HG03342 (cell line): Measurements from ENCODE around the gene CBX8.

Experiments used
- ATAC-seq: cut with Tn5 transposase; IDR thresholded peaks from one replicate; pipeline ENCODE4 v1.9.1; 2021; ENCODE audit warnings: mild to moderate bottlenecking, moderate library complexity; ENCODE audit not compliant: unreplicated experiment

Gene CBX8

DNA sequence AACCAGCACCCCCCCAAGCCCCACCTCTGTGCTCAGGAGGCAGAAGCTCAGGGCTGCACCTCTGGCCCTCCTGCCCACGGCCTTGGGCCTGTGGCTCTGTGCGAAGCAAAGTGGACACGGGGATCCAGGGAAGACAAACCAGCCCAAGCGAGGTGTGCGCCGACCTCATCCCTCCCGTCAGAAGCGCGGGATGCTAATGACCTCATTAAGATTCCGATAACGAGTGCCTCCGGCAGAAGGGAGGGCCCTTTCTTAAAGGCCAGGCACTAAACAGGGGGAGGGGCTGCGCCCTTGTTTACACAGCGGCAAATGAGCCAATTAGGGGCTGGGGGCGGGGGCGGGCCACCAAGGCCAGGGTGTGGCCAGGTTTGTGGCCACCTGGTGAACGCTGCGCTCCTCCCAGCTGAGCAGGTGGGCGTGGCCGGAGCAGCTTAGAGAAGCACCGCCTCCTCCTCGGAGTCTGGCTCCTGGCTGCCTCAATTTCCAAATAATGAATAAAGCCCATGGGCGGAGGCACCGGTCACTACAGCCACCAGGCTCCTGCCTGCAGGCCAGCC lies 39.2 kb upstream of the CBX8 start:
- no peak for ATAC-seq

DNA sequence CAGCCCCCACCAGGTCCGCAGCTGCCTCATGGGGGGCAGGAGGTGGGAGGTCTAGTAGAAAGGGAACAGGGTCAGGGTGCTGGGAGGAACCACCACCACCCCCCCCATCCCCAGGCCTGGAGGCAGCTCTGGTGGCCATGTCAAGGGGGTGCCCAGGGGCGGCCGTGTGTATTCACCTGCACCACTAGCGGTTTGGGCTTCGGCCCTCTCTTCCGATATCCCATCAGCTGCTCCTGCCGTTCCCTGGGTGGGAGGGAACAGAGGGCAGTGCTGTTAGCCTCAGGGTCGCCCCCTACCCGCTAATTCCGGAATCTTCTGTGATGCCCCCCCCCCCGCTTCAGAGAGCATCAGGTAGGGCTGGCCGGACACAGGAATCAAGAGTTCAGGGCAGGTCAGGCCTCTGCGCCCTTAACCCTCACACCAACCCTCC lies 38.6 kb upstream of the CBX8 start:
- no peak for ATAC-seq

DNA sequence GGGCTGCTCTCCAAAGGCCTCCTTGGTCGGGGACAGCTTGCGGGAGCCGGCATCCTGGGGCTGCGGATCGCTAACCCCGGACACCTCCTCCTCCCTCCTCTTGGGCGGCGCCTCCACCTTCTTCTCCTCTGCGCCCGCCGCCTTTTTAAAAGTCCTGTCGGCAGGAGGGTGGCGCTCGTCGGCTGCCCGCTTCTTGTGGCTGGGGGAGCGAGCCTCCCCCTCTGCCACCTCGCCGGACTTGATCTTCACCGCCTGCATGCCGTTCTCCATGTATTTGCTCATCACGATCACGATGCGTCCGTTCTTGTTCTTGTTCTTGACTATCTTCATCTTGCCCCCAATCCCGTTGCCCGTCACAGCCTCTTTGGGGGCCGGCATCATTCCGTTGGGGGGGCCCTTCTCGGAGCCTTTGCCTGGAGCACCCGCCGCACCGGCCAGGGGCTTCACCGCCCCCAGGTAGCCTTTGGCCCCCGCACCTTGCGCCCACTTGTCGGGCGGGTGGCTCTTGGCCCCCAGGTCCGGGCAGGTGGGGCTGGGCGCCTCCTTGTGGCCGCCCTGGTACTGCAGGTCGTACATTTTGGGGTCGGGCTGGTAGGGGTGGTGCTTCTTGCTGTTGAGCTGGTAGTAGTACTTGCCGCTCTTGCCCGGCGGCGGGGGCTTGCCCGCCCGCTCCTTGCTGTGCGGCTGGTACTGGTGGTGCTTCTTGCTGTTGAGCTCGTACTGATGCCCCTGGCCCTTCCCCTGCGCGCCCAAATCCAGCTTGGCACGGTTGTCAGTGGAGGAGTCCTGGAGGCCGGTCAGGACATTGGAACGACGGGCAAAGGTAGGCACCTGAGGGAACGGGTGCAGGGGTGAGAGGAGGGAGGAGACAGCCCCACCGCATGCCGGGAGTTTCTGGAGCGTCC lies 37.9 kb upstream of the CBX8 start:
- no peak for ATAC-seq

DNA sequence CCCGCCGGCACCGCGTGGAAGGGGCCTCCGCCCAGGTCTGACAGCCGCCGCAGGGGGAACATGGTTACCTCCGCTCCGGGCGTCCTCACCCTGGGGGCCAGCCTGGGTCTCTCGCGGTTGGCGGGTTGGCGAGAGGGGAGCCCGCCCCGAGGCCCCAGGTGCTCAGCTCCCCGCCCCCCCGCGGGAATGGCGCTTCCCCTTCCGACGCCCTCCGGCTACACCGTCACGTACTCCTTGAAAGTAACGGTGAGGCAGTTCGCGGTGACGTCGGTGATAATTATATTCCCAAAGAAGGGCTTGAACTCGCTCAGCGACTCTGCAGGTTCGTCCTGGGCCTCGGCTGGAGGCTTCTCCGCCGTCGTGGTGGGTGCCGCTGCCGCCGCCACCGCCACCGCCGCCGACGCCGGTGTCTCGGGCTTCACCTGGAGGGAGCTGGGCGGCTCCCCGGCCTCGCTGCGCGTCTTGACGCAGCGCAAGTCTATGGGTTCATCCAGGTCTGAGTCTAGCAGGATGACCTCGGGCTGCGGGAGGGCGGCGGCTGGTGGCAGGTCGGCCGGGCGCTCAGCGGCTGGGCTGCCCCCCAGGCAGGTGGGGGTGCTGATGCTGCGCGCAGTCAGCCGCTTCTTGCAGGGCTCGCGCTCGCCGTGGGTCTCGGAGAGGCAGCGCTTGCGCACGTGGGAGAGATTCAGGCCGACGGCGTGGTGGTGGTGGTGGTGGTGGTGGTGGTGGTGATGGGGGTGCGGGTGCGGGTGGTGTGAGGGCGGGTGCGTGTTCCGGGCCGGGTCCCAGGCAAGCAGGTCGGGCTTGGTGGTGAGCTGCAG lies 37.1 kb upstream of the CBX8 start:
- no peak for ATAC-seq

DNA sequence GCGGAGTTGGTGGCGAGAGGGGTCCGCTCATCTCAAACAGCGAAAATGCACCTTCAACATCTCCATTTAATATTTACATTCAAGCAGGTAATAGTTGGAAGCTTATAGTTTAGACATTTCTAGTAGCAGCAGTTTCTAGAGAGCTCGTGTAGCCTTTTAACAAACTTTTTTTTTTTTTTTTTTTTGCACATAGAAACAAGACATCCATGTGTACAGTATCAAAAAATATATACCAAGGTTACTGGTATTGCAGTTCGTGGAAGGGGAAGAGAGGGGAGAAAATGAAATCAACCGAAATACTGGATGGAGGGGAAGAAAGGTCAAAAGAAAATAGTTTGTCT lies 36.2 kb upstream of the CBX8 start:
- ATAC-seq = no peak

DNA sequence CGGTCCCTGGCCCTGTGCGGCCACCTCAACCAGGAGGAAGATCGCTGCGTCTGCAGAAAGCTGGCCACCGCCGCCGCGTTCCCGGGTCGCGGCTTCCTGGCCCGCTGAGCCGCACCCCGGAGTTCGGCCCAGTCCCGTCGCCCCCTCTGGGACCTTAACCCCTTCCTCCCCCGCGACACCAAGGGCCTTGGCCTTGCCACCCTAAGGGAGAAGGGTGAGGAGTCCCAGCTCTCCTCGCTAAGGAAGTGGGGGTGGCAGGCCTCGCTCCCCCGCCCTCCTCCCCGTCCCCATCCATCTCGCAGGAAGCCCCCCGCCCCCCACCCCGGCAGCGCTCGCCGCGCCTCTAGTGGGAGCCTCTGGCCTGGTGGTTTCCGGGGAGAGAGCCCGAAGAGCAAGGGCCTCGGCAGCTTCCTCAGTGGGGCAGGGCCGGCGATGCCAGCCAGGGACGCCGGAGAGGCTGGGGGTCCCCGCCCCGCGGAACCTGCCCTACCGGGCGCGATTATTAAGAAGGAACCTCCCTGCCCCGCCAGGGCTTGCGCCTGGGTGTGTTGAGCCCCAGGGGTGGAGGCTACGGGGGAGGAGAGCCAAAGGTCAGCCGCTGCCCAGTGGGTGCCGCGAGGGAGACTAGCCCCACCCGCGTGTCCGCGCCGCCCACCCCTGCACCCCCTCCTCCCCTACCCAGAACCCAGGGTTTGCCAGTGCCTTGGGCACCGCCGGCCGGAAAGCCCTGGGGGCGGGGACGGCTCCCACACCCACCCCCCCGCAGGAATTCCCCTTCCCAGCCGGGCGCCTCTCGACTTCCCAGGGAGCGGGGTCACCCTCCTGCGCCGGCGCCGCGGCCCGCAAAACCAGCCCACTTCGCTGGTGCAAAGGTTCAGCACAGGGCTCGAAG lies 35.6 kb upstream of the CBX8 start:
- no peak for ATAC-seq

DNA sequence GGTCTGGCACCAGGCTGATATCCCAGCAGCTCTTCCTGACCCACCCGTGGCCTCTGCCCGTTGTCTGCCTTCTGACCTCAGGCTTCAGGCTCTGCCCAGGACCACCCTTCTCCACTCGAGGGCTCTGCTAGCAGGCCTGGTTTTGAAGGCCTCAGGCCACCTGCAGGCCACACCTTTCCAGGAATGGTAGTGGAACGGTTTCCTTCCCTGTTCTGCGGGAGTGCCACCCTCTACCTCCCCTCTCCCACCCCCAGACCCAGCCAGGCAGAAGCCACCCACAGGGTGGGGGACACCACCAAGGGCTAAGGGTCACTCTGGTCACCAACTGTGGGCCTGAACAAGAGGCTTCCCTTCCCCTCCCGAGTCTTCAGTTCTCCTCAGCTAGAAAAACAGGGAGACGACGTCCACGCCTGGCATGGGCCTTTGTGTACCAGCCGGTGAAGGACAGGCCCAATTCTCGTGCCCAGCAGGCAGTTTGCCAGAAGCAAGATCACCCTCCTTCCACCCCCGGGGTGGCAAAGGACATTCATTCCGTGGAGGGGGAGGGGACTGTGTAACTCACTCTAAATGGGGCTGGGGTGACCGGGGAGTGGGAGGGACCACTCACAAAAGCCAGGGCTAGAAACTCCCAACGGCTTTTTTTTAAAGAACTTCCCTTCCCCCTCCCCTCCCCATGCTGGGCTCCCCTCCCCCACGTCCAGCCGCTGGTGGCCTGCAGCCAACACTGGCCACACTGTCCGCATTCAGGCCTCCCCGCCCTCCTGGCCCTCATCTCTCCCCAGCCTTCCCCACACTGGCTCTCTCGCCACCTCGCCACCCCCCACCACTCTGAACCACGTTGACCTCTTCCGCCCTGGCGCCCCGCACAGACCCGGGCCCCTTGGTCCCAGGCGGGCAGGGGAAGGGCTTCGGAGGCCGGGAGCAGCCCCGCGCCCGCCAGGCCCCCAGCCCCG lies 34.7 kb upstream of the CBX8 start:
- ATAC-seq = no peak

DNA sequence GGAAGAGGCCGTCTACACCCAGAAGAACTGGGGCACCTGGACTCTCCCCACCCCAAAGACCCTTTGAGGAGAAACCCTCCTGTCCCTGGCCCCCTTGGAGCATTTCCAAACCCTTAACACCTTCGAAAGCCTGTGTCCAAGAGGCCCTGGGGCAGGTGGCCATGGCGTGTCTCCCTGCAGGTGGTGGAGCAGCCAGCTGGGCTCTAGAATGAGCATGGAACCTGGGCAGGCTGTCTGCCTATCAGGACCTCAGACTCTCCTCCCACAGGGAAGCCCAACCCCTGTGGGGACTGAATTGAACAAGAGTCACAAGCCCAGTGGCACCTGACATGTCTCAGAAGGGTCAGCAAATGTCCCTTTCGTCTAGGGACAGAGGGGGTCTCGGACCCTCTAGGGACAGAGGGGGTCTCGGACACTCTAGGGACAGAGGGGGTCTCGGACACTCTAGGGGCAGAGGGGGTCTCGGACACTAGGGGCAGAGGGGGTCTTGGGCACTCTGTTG lies 33.9 kb upstream of the CBX8 start:
- ATAC-seq = no peak

DNA sequence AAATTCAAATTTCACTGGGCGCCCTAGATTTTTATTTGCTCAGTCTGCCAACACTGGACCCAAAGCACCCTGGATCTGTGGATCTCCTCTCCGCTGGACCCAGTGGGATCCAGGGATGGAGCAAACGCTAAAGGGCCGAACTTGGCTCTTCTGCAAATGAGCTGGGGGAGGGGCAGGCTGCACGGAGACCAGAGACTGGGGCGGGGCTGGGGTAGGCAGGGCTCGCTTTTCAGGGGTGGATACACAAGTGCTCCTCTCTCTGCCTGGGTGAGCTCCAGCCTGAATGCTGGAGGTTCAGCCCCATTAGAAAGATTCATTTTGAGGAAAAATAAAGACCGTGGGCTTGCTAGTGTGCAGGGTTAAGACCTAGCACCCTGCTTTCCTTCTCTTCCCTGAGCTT lies 33.4 kb upstream of the CBX8 start:
- no peak for ATAC-seq

DNA sequence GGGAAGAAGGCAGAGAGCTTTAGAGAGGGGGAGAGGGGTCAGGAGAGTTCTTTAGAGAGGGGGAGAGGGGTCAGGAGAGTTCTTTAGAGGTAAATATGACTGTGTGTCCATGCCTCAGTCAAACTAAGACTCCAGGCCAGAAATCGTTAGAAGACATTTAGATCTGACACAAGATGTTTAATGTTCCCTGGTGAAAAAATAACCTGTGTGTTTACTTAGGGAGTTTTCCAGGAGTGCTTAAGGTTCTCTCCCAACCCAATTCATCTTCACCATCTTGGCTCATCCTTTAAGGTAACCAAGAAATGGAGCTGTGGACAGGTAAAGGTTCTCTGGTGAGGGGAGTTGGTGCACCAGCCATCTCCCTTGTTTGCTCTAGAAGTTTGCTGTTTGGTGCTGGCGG lies 32.6 kb upstream of the CBX8 start:
- no peak for ATAC-seq

DNA sequence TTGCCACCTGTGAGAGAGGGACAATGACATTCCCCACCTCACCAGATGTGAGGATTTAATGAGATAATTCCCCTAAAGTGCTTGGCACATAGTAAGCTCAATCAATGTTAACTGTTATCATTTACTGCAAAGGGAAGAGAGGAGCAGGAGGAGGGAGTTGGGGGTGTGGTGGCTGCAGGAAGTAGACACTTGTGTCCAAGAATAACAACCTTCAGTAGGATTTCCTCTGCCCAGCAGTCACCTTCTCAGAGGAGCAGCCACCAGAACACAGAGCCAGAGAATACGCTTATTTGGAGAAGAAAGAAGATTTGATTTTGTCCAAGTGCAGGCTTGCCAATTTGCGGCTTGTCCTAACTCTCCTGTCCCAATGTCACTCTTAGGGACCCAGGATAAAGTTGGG lies 32.1 kb upstream of the CBX8 start:
- no peak for ATAC-seq

DNA sequence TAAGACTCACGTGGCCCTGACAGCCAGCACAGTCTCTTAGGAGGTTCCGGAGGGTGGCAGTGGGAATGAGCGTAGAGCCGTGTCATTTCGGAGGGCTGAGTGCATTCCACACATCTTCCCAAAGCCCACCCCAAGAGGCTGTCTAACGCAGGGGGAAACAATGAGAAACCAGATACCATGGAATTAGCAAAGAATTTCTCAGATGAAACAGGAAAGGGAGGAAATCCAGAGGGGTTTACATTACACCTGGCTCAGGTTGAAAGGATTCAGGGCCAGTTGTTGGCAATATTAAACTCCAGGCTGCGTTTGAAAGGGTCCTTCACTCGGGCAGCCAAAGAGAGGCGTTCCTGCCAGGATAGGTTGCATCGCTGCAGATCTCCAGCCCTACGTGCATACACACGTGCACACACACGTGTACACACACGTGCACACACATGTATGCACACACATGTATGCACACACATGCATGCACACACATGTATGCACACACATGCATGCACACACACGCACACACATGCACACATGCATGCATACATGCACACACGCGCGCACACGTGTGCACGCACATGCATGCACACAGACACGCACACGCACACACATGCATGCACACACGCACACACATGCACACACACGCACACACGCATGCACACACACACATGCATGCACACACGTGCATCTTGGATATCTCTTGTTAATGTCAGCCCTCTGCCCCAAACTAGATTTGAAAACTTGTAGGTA lies 30.1 kb upstream of the CBX8 start:
- no peak for ATAC-seq

DNA sequence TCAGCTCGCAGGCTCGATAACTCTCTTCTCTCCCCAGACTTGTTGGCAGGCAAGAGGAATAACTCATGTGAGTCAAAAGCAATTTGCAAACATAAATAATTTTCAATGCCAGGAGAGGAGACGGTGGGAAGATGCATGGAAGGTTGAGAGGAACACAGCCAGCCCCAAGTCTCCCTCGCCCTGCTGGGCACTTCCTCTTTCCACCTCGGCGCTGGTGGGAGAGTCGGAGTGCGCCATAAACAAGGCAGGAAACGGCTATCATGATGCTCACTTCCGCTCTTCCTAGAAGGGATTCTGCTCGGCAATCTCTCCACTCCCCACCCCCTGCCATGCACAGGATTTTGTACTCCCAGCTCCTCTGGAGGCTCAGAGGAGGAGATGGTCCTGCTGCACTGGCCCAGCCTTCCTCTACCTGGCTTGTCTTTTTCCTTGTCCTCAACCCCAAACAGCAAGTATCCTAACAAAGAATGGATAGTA lies 29.4 kb upstream of the CBX8 start:
- ATAC-seq = no peak

DNA sequence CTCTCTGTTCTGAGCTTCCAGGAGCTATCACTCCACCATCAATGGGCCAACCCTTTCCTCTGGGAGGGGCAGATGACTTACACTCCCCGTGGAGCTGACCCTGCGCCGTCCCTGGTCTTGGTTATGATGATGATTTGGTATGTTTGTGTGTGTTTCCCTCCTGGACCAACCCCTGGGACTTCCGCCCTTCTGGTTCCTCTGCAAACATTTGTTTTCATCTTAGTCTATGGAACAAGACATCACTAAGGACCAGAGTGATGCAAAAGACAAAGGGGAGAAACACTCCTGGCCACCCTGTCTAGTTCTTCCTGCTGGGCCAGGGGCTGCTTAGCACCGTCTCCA lies 28.7 kb upstream of the CBX8 start:
- no peak for ATAC-seq

DNA sequence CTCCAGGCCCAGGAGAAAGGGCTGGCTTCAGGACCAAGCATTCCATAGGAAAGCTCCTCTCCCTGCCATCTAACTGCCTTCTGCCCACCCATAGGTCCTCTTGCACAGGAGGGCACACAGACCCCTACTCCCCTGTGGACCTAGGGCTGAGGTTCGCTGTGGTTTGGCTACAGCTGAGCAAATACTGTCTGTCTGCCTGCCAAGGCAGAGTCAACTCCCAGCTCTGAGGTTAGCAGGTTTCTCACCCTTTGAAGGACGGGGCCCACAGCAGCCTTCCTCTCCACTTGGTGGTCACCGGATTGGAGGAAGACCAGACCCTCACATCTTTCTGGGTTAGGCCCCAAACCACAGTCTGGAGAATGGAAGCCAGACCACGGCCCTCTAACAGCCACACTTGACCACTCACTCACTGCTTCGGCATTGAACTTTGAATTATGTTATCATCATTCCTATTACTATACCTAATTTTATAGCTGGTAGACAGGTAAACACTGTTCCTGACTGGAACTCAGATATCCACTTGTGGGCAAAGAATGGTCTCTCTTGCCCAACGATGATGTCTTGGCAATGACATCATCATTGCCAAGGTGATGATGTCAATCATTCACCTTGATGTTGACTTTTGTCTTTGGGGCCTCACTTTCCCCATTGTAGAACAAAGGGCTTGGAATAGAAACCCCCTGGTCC lies 28.2 kb upstream of the CBX8 start:
- no peak for ATAC-seq

DNA sequence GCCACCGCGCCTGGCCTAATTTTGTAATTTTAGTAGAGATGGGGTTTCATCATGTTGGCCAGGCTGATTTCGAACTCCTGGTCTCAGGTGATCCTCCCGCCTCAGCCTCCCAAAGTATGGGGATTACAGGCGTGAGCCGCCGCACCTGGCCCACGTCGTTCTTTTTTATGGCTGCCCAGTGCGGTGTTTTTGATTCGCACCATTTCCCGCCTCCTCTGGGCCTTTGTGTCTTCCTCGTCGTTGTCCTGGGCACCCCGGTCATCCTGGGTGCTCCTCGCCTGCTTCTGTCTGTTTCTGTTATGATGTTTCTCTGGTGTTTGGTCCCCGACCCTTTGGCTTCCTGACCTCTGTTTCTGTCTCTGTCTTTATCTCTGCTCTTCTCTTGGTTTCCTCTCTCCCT lies 27.4 kb upstream of the CBX8 start:
- ATAC-seq = no peak

DNA sequence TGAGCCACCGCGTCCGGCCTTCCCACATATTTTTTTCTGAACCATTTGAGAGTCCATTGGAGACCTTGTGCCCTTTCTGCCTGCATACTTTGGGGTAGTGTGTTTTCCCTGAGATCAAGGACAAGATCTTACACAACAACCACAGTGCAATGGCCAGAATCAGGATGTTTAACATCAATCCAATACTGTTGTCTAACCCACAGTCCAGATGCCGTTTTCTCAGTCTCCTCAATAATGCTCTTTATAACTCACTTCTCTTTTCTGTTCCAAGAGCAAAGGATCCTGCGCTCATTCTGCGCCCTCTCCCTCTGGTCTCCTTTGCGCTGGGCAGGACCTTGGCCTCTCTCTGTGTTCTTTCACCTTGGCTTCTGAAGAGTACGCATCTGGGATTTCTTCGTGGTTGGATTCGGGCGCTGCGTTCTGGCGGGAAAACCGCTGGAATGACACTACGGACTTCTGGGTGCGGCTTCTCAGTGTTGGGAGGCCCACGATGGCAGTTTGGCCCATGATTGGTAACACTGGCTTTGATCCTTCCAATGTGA lies 25.8 kb upstream of the CBX8 start:
- ATAC-seq = no peak
